Breast epithelium (tissue), 4 donors: ENCODE data around the gene HOTAIR. TPM values are rescaled to one million over a fixed set of nuclear protein-coding genes. Genes with fewer than 3 reads are reported as not detected.
A peak's percentile ranks its signal among the peaks of the same experiment; 100 is the strongest.

Experiments used
- DNase-seq, 2 donors: peaks; one replicate each; pipeline ENCODE4 v3.0.0-alpha.2; 2019; ENCODE audit warnings: low spot score in 2 of 2
- H3K27ac ChIP-seq, 2 donors: fragments of 200-600 bp; sonication (generic) in 1 of 2; one replicate each; pipeline ENCODE4 v1.5.1; 2016 to 2019; ENCODE audit warnings: mild to moderate bottlenecking in 1 of 2
- H3K27me3 ChIP-seq, 2 donors: fragments of 200-600 bp; sonication (generic) in 1 of 2; one replicate each; pipeline versions ENCODE4 v1.5.1 to v1.6.0; 2017 to 2019; ENCODE audit warnings: control low read depth in 1 of 2, mild to moderate bottlenecking in 1 of 2
- H3K36me3 ChIP-seq: fragments of 200-600 bp; one replicate; pipeline ENCODE4 v1.5.1; 2019
- H3K4me1 ChIP-seq, 2 donors: fragments of 200-600 bp; sonication (generic); one replicate each; pipeline ENCODE4 v1.5.1; 2016 to 2019; ENCODE audit warnings: control low read depth in 1 of 2
- H3K4me3 ChIP-seq, 3 donors: fragments of 200-600 bp; sonication (generic); 1 replicate in 2 of 3; 2 replicates in 1 of 3; pipeline ENCODE4 v1.5.1; 2016 to 2019; ENCODE audit warnings: mild to moderate bottlenecking in 3 of 3, moderate library complexity in 2 of 3
- H3K9me3 ChIP-seq, 2 donors: fragments of 200-600 bp; sonication (generic) in 1 of 2; one replicate each; pipeline ENCODE4 v1.5.1; 2016 to 2019; ENCODE audit warnings: control low read depth in 1 of 2
- POLR2A ChIP-seq: fragments of 450-650 bp; IDR thresholded peaks from one replicate; pipeline ENCODE4 v1.6.1; 2016; ENCODE audit warnings: antibody characterized with exemption, mild to moderate bottlenecking, moderate library complexity
- POLR2AphosphoS5 ChIP-seq, 3 donors: sonication (generic); formaldehyde crosslinking; IDR thresholded peaks; one replicate each; pipeline ENCODE4 v1.6.1; 2017; ENCODE audit warnings: antibody characterized with exemption in 3 of 3
- intact Hi-C: fragments of 100-400 bp; cut with DNase I; formaldehyde crosslinking; loops from one replicate; pipeline ENCODE4 v1.15.1; 2023; ENCODE audit warnings: low total_unique reads
- total RNA-seq, 3 donors: library from RNA; depleted of rRNA; stranded (reverse); fragments of >200 nt; gene quantifications; one replicate each; pipeline ENCODE4 v1.1.0, GENCODE V29; 2016
- TF ChIP-seq, protein P1 (sequence below), 3 donors: fragments of 450-650 bp; IDR thresholded peaks; one replicate each; pipeline ENCODE4 v1.5.1; 2016 to 2017; ENCODE audit warnings: antibody characterized with exemption in 3 of 3, mild to moderate bottlenecking in 3 of 3, moderate library complexity in 3 of 3

The HOTAIR gene
- total RNA-seq, 3 donors from 2014 or later, result 0.73 to 1.3 TPM; not detected in 1

- no peaks in the 10 kb centered on the region for H3K9me3 ChIP-seq
- intact Hi-C loops, result no loop called here
- peak overlapping the region; percentile 50 to 84 for H3K27ac ChIP-seq
- peaks cover 8 to 95% of the 10 kb centered on the region in 2 donors for H3K27me3 ChIP-seq
- TF ChIP-seq POLR2A, result no peak
- TF ChIP-seq, protein P1, sequence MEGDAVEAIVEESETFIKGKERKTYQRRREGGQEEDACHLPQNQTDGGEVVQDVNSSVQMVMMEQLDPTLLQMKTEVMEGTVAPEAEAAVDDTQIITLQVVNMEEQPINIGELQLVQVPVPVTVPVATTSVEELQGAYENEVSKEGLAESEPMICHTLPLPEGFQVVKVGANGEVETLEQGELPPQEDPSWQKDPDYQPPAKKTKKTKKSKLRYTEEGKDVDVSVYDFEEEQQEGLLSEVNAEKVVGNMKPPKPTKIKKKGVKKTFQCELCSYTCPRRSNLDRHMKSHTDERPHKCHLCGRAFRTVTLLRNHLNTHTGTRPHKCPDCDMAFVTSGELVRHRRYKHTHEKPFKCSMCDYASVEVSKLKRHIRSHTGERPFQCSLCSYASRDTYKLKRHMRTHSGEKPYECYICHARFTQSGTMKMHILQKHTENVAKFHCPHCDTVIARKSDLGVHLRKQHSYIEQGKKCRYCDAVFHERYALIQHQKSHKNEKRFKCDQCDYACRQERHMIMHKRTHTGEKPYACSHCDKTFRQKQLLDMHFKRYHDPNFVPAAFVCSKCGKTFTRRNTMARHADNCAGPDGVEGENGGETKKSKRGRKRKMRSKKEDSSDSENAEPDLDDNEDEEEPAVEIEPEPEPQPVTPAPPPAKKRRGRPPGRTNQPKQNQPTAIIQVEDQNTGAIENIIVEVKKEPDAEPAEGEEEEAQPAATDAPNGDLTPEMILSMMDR (IDR thresholded peaks at IDR 0.05), result peak in 2 of 3 donors; percentile 10 to 17
- peak in 2 of 3 donors; percentile 23 to 26 for TF ChIP-seq POLR2AphosphoS5 (IDR thresholded peaks at IDR 0.05)
- H3K4me3 ChIP-seq, result peak overlapping the region; percentile 52 to 69 (median 54)
- peaks cover 0 to 8% of the 10 kb centered on the region in 2 donors for H3K4me1 ChIP-seq
- H3K36me3 ChIP-seq, result no peaks in the 10 kb centered on the region
- DNase-seq, result no peak
Observed at GRCh38 chr12:53985994-53986685, 11.4 kb upstream of the HOTAIR start.

GRCh38 chr12:53985692-53985993 lies 10.9 kb upstream of the HOTAIR start:
- Histone ChIP-seq H3K9me3 (no peaks in the 10 kb centered on the region), H3K36me3 (no peaks in the 10 kb centered on the region), H3K4me1 (peaks cover 0 to 8% of the 10 kb centered on the region in 2 donors), H3K4me3 (peak overlapping the region; percentile 52 to 69 (median 54)), H3K27me3 (peaks cover 7 to 95% of the 10 kb centered on the region in 2 donors), H3K27ac (peak overlapping the region; percentile 50 to 84)
- DNase-seq, result no peak
- TF ChIP-seq POLR2AphosphoS5 (IDR thresholded peaks at IDR 0.05), result no peak
- TF ChIP-seq, protein P1 (IDR thresholded peaks at IDR 0.05), result no peak
- TF ChIP-seq POLR2A, result no peak
- intact Hi-C loops, result no loop called here

- Histone ChIP-seq H3K27me3 (peaks cover 4 to 91% of the 10 kb centered on the region in 2 donors), H3K4me1 (peaks cover 0 to 8% of the 10 kb centered on the region in 2 donors), H3K4me3 (peak within 1 kb of the TSS; percentile 52 to 69 (median 54)), H3K9me3 (no peaks in the 10 kb centered on the region), H3K36me3 (no peaks in the 10 kb centered on the region), H3K27ac (peak within 1 kb of the TSS; percentile 50 to 84)
- peak; percentile 87 to 92 for DNase-seq
- intact Hi-C loops, result no loop called here
- TF ChIP-seq POLR2A, result no peak
- peak in 1 of 3 donors; percentile 31 for TF ChIP-seq POLR2AphosphoS5 (IDR thresholded peaks at IDR 0.05)
- TF ChIP-seq, protein P1 (IDR thresholded peaks at IDR 0.05), result peak in 2 of 3 donors; percentile 33 to 43
Observed at GRCh38 chr12:53984901-53985691, 10.3 kb upstream of the HOTAIR start, which contains the start of gene HOXC10. Gene HOXC10 (plus strand): TSS chr12:53985146. CDS start chr12:53985260, 114 bp downstream.

- Histone ChIP-seq H3K4me1 (peaks cover 0 to 8% of the 10 kb centered on the region in 2 donors), H3K27me3 (peaks cover 4 to 87% of the 10 kb centered on the region in 2 donors), H3K27ac (no peak overlapping the region), H3K4me3 (peak overlapping the region in 2 of 3 donors; percentile 52 to 69), H3K36me3 (no peaks in the 10 kb centered on the region), H3K9me3 (no peaks in the 10 kb centered on the region)
- intact Hi-C loops, result no loop called here
- no peak for DNase-seq
- TF ChIP-seq POLR2A, result no peak
- no peak for TF ChIP-seq POLR2AphosphoS5 (IDR thresholded peaks at IDR 0.05)
- TF ChIP-seq, protein P1 (IDR thresholded peaks at IDR 0.05), result no peak
Observed at GRCh38 chr12:53983950-53984572, 9.3 kb upstream of the HOTAIR start.
